HG02642 (cell line): ENCODE data around the gene METTL25.

Experiments used
- ATAC-seq: cut with Tn5 transposase; IDR thresholded peaks from one replicate; pipeline ENCODE4 v1.9.1; 2021; ENCODE audit warnings: mild to moderate bottlenecking; ENCODE audit not compliant: unreplicated experiment, poor library complexity

METTL25 gene

GRCh38 chr12:82461836-82462235, 103.5 kb downstream of the METTL25 start:
- no peak for ATAC-seq

- no peak for ATAC-seq
These were observed 110.2 kb downstream of the METTL25 start for GRCh38 chr12:82468563-82468962.

- no peak for ATAC-seq
These were observed 112.7 kb downstream of the METTL25 start for GRCh38 chr12:82470906-82471512.

DNA sequence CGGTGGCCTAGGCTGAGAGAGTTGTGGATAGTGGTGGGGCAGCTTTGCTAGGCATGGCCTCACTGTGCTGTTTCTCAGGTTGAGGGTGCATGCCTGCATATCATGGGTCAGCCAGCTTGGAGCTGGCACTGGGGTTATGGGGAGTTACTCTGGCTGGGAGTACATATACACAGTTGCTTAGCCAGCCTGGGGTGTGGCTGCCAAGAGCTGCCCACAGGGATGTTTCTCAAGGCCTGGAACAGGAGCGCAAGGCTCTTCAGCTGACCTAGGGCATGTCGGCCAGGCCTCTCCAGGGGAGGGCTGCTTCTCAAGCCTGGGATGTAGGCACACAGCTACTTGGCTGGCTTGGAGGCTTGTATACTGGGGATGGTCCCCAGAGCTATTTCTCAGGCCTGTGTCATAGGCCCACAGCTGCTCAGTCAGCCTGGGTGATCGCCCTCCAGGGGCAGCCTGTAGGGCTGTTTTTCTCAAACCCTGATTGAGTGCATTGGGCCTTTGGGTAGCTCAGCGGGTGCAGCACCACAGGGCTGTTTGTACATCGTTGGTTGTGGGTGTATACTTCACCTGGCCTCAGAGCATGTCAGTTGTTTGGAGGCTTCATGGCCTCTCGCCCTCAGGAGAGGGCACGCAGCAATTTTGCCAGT, 114.9 kb downstream of the METTL25 start:
- no peak for ATAC-seq

- ATAC-seq, result peak; percentile 91
These were observed 116.0 kb downstream of the METTL25 start for GRCh38 chr12:82474181-82474797.

DNA sequence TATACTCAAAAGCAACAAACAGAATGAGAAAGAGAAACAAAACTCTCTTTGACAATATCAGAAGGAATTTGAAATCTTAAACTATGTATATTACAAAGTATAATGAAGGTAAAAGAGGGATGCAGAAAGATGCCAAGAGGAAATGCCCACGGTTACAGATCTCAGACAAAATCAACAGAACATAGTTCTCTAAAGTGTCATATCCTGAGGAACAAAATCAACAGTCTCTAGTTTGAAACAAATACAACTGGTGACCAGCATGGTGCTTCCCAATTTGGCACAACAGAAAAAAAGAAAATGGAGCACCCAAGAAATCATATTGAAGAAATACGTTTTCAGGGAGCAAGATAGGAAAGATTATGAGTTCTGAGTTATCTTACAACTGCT, 116.5 kb downstream of the METTL25 start:
- peak; percentile 8 for ATAC-seq

DNA sequence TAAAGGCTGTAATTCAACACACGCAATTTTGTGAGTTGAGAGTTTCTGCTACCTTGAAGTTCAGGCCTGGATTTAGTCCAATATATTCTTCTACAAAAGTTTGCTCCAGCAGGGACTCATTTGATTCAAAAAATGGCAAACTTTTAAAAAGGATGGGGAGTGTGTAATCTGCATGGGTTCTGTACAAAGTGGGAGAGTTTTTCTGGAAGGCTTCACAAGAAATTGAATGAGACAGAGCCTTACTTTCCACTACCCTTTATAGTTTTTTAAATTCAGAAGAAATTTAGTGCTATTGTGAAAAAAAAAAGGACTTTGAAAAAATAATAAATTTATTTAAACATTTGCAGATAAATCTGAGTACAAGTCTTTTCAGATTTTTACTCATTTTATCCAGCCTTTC, 116.9 kb downstream of the METTL25 start:
- no peak for ATAC-seq

DNA sequence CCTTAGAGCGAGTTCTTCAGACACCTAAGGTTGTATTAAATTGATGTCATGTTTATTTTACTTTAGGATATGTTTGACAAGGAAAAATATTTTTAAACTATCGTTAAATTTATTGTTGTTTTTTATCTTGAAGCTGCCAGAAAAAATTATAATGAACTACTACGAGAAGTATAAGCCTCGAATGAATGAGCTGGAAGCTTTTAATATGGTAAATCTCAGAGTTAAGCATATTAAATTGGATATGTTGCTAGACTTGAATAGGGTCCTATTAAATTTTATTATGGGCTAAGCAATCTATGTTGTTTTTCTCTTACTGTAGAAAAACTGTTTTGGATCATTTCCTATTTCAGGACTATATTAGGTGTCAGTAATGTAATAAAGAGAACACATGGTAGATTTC, 118.2 kb downstream of the METTL25 start:
- ATAC-seq, result no peak

DNA sequence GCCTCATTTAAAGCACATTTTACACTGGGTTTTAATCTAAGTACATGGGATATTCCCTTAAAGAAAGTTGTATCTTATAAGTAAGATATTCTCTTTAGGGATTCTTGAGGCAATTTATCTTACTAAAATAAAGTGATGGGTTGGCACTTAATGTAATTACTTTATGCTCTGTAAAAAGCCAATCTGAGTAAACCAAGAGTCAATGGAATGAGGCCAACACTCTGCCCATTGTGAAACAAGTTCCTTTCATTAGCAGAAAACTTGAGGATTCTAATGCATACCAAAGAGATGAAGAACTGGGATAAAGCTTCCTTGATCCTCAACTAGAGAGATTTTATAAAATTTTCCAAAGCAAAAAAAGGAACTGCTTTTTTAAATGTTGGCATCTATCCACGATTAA, 121.2 kb downstream of the METTL25 start:
- ATAC-seq, result no peak

GRCh38 chr12:82480606-82481005, 122.3 kb downstream of the METTL25 start:
- ATAC-seq, result no peak

- ATAC-seq, result no peak
These were observed 123.6 kb downstream of the METTL25 start for GRCh38 chr12:82481954-82482353.

- ATAC-seq, result no peak
These were observed 128.4 kb downstream of the METTL25 start for GRCh38 chr12:82486524-82487235.

DNA sequence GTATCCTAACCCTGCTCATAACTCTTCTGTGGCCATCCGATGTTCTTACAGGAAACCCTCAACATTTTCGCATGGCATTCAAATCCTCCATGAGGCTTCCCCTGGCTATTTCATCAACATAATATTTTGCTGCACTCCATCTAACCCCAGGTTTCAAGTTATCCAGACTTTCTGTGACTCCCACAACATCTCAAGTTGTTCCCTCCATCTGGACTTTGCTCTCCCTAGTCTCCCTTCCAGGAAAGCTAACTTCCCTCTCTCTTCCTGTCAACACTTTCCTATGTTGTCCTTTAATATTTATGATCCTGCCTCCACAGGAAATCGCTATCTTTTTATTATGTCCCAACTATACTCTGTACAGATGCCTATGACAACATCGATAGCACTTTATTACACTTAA, 146.1 kb downstream of the METTL25 start:
- no peak for ATAC-seq

- ATAC-seq, result no peak
These were observed 146.8 kb downstream of the METTL25 start for GRCh38 chr12:82505150-82505549.

GRCh38 chr12:82507686-82508085, 149.4 kb downstream of the METTL25 start:
- no peak for ATAC-seq

DNA sequence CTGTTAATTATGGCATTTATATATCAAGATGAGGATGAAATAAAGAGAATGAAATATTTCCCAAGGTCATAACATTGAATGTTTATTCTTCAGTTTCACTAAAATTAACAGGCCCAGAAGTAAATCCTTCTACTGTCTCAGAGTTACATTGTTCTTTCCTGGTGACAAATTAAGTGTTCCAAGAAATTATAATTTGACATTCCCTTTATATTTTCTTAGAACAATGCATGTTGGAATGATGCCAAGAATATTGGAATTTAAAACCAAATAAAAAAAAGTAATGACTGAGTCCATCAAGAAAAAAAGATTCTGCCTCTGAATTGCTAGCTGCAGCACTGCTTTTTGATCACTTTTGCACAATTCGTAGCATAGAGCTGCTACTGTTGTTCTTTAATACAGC, 152.1 kb downstream of the METTL25 start:
- no peak for ATAC-seq

- ATAC-seq, result no peak
These were observed 156.6 kb downstream of the METTL25 start for GRCh38 chr12:82514880-82515279.

- no peak for ATAC-seq
These were observed 157.3 kb downstream of the METTL25 start for GRCh38 chr12:82515652-82516051.

DNA sequence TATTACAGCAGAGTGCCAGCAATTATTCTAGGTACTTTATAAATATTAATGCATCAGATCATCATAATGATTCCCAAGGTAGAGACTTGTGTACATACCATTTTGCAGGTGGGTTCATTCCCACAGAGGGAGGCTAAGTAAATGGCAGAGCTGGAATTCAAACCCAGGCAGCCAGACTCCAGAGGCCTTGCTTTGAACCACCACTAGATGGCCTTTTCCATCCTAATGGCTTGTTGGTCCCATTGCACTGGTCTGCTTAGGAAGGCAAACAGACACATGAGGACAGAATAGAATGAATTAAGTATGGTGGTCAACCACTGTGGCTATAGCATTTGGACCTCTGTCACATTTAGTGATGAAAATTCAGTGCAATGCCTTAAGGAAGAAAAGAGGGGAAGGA, 158.7 kb downstream of the METTL25 start:
- ATAC-seq, result peak; percentile 91

DNA sequence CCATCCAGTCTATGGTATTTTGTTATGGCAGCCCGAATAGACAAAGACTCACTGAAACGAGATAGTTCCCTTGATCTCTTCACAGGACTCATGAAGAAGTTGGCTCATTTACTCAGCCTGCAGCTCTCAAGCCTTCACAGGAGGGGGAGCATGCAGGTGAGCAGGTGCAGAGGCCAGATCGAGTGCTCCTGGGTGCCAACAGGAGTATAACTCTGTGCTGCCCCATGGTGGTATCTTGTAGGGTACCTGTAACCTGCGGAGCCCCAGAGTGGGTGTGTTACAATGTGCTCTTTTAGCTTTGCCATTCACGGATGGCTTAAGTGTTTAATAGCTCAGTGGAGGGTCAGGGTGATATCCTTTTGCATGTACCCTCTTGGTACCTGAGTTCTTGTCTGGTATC, 159.5 kb downstream of the METTL25 start:
- no peak for ATAC-seq

- no peak for ATAC-seq
These were observed 161.2 kb downstream of the METTL25 start for GRCh38 chr12:82519510-82519909.
